Activated T-helper 9 cell treated with anti-CD3 and anti-CD28 coated beads, Interleukin-2, amount 50 U/mL, for 16 hours (primary cell): ENCODE measurements around the gene NPC1L1.

ENCODE experiments used
- DNase-seq: peaks from one replicate; pipeline ENCODE4 v3.0.0-alpha.2; 2020; ENCODE audit warnings: low read depth

The NPC1L1 gene

DNA sequence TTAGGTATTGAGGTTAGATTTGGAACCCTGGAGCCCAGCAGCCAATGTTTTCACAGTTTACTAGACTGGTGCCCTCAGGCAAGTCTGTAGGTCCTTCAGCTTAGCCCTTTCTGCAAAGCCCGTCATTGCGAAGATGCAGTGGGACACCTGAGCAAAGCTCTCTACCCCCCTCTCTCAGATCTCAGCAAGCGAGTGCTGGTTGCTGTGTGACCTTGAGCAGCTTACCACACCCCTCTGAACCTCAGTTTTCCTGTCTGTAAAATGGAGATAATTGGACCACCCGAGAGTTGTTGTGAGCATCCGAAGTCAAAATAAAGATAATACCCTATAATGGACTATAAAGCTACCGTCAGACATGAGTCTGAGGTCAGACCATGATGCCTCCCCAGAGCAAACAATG lies 3.7 kb downstream of the NPC1L1 start:
- DNase-seq: no peak

DNA sequence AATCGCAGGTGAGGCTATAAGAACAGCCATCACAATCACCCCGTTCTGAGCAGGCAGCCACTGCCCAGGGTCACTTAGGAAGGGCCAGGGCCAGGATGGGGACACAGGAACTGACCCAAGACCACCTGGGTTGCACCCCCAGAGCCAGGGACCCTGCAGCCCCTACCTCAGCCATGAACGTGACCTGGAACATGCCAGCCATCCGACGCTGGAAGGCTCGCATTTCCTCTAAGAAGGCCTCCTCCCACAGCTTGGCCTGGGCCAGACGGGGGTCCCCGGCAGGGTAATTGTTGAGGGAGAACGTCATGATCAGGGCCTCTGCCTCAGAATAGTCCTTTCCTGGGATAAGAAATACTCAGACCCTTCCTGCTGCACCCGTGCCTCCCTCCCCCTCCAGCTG lies 5.0 kb downstream of the NPC1L1 start:
- no peak for DNase-seq

DNA sequence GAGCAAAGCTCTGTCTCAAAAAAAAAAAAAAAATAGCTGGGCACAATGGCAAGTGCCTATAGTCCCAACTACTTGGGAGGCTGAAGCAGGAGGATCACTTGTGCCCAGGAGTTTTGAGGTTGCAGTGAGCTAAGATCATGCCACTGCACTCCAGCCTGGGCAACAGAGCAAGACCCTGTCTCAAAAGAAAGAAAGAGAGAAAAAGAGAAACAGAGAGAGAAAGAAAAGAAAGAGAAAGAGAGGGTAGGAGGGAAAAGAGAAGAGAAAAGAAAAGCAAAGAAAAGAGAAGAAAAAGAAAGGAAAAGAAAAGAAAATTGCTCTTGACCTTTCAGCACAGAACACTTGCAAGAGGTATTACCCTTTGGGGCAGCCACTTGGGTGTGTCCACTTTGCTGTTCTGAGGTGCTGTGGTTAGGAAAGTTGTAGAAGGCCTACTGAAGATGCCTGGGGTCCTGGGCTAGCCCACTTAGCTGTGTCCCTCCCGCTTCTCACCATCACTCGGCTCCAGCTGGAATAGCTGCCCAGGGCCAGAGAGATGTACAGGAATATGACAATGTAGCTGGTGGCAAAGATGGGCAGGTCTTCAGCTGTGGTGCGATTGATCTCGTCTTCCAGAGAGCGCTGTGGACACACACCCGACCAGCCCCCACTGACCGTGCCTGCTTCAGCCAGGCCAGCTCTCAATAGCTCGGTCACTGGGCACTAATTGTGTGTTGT lies 5.6 kb downstream of the NPC1L1 start:
- DNase-seq: no peak

- DNase-seq: peak; percentile 8
These were observed 6.6 kb downstream of the NPC1L1 start for GRCh38 chr7:44534501-44534900.

GRCh38 chr7:44534087-44534486 lies 7.0 kb downstream of the NPC1L1 start:
- DNase-seq: no peak

- no peak for DNase-seq
These were observed 7.7 kb downstream of the NPC1L1 start for GRCh38 chr7:44533301-44534055.

DNA sequence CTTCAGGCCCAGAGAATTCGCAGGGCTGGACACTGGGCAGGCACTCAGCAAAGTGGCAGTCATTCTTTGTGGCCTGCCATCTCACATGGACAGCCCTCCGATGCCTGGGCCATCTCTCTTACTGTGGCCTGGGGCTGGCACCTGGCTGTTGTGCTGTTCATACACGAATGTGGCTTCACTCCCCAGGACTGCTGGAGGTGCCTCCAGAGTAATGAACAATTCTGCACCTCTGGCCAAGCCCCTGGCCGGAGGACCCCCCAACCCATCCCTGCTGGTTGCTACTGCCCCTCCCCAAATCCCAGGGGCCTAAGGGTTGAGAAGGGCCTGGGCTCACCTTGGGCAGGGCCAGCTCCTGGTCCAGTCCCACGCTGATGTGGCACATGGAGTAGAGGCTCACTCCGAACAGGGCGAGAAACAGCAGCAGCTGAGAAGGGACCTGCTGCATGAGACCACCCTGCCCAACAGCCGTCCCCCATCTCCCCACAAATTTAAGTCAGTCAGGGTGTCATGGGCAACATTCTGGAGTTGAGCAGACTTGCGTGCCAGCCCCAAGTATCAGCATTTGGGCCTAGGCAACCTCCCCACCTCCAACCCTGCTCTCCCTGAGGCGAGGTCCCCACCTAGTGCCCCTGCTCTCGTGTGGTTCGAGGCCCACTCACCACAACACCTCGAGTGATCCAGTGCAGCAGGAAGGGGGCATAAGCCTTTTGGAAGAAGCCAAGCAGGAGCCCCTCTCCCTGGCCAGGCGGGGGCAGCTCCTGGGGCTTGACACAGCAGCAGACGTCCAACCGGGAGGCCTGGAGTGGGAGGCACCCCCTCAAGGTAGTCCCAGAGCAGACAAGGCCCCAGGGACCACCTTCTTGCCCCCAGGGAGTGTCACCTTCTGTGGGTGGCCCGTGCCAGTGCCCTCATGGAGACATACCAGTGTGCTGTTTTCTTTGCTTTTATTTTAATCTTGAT lies 9.4 kb downstream of the NPC1L1 start:
- DNase-seq: no peak

- no peak for DNase-seq
These were observed 10.1 kb downstream of the NPC1L1 start for GRCh38 chr7:44530990-44531389.

DNA sequence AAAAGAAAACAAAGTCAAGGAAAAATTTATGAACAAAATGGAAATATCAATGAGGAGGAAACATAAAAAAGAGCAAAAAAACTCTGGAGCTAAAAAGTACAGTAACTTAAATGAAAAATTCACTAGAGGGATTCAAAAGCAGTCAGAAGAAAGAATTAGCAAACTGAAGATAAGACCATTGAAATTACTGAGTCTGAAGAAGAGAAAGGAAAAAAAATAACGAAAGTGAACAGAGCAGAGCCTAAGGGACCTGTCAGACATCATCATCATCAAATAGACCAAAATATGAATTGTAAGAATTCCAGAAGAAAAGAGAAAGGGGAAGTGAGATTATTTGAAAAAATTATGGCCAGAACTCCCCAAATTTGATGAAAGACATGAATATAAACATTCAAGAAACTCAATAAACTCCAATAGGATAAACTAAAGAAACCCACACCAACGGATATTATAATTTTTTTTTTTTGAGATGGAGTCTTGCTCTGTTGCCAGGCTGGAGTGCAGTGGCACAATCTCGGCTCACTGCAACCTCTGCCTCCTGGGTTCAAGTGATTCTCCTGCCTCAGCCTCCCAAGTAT lies 16.2 kb downstream of the NPC1L1 start:
- no peak for DNase-seq

DNA sequence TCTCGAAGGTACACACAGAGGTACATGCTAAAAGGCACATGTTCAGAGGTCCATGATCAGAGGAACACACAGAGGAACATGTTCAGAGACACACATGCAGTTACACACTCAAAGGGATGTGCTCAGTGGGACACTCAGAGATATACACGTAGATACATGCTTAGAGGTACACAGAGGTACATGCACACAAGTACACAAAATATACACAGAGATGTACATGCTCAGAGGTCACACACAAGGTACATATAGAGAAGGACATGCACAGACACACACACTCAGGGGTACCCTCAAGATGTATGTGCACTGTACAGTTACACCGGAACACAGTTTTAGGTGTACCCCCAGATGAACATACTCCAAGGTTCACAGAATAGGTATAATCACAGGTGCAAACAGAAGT lies 18.8 kb downstream of the NPC1L1 start:
- DNase-seq: no peak

- no peak for DNase-seq
These were observed 19.6 kb downstream of the NPC1L1 start for GRCh38 chr7:44521347-44522095.

DNA sequence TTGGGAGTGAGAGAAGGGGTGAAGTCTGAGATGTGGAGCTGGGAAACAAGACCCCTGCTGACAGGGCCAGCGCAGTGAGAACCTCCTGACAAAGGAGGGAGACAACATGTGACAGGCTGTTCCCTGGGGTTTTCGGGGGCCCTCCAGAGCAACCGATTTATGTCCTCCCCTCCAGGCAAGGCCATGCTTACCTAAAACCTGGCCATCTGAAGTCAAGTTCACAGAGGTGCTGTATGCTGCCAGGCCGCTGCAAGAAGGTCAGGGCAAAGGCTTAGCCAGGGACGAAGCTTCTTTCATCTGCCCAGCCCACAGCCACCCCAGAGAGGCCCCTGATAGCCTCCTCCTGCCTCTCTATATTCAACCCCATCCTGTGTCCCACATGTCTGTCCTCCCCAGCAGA lies 20.6 kb downstream of the NPC1L1 start:
- no peak for DNase-seq

DNA sequence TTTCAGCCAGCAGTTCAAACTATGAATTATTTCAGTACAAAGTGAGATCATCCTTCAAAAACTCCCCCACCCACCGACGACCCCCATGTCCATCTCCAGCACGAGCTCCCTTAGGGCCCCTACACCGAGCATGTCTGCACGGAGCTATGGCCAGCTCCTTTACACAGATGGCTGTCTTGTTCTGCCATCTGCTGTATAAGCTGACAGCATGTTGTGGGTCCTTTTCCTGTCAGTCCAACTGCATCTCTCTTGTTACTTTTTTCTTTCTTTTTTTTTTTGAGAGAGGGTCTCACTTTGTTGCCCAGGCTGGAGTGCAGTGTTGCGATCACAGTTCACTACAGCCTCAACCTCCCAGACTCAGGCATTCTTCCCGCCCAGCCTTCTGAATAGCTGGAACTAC lies 21.6 kb downstream of the NPC1L1 start:
- DNase-seq: no peak

- no peak for DNase-seq
These were observed 22.4 kb downstream of the NPC1L1 start for GRCh38 chr7:44518761-44519160.

GRCh38 chr7:44517175-44517574 lies 24.0 kb downstream of the NPC1L1 start:
- no peak for DNase-seq

DNA sequence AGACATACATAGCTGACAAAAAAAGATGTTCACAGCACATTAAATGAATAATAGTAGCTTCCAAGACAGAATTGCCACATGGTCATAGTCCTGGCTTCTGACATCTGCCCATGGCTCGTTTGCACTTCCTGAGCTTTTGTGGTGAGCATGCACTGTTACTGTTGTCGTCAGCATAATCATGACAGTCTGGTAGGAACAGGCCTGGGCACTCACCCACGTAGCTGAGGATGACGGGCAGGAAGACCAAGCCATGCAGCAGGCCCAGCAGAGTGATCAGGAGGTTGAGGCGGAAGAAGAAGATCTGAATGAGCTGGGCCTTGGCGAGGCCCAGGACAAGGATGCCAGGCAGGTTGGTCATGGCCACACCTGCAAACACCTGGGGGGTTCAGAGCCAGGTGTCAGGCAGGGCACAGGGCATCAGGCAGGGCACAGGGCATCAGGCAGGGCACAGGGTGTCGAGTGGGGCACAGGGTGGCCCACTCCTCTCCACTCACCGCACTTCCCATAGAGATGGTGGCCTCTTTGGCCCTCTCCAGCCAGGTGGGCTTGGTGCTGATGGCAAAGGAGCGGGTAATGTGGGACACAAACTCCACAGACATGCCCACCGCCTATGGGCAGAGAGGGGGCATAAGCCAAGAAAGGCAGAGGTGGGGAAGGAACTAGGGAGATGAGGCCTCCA lies 25.4 kb downstream of the NPC1L1 start:
- no peak for DNase-seq

DNA sequence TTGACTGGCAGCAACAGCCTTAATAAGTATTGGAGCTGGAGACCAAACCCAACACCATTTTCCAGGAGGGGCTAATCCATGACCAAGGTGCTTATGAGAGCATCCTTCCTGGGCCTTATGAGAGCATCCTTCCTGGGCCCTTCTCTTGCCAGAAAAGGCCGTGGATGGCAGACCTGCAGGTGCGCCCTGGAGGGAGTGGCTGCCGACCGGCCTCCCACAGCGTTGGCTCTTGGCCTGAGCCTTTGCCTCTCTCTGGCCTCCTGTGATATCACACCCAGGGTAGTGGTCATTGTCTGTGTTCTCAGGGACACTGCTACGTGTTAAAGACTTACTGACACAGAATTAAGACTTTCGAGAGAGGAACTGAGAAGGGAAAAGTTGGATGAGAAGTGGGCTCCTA lies 28.4 kb downstream of the NPC1L1 start:
- DNase-seq: no peak

DNA sequence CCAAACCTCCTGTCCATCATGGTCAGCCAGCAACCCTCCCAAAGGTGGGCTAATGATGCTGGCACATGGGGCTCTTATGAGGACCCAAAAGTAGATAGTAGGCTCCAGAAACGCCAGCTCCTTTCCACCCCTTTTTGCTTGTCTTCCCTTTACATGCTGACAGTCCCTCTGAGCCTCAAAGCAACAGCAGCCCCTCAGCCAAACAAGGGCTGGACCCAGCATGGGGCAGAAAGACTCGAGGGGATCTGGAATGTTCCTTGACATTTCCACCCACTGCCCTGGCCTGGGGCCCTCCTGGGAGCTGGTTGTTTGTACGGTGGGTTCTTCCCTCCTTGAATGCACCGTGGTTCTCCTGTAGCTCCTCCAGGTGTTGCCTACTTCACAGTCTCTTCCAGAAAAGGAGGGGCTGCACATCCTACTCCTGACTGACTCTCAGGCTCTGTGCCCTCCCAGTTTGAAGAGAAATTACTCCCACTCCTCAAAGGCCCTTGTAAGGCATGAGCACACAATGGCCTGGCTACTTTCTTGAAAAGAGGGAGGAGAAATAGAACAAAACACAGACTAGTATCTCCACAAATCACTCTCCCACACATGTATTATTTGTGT lies 29.2 kb downstream of the NPC1L1 start:
- no peak for DNase-seq

DNA sequence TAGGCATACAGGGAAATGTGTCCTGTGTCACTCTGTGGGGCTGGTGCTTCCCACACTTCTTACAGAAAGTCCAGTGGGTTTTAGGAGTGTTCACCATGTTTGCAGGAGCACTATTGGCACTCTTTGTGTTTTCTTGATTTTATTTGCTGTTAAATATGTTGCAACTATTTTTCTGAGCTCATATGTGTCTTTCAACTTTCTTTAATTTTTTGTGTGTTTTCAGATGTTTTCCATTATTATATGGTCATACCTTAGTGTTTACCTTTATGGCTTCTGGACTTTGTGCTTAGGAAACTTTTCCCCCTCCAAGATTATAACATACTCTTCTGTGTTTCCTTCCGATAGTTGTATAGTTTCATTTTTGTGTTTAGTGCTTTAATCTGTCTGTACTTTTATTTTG lies 29.9 kb downstream of the NPC1L1 start:
- no peak for DNase-seq

GRCh38 chr7:44508328-44509030 lies 32.7 kb downstream of the NPC1L1 start:
- DNase-seq: no peak
